Placental pericyte (primary cell): ENCODE measurements around the gene OR5F1. TPM values are rescaled to one million over a fixed set of nuclear protein-coding genes. Genes with fewer than 3 reads are reported as not detected.

ENCODE experiments used
- total RNA-seq: library from RNA; depleted of rRNA; stranded (reverse); fragments of >200 nt; gene quantifications from 2 replicates; pipeline ENCODE4 v1.2.3, GENCODE V29; 2012

OR5F1 gene
- total RNA-seq: not detected in 2 replicates

GRCh38 chr11:55994525-55994924, at the start of gene OR5F1:
OR5F1 (minus strand) TSS chr11:55994625; CDS start chr11:55994625, 0 bp downstream.

GRCh38 chr11:56027354-56027753, 32.9 kb upstream of the OR5F1 start, which contains the start of gene OR5AS1:
OR5AS1 (plus strand) TSS chr11:56027654; CDS start chr11:56030419, 2,765 bp downstream.

GRCh38 chr11:55969845-55970244, 24.6 kb downstream of the OR5F1 start, which contains the start of gene OR10AG1:
OR10AG1 (minus strand) TSS chr11:55969945; CDS start chr11:55969907, 38 bp downstream.

Other genes starting within 250 kb of the OR5F1 start
- gene OR5D13, start 221.2 kb downstream of the OR5F1 start, total RNA-seq: not detected in 2 replicates
- not detected in 2 replicates for gene OR5D14, start 199.1 kb downstream of the OR5F1 start, total RNA-seq
- not detected in 2 replicates for gene OR5L1, start 183.3 kb downstream of the OR5F1 start, total RNA-seq
- not detected in 2 replicates for gene OR5D18, start 175.0 kb downstream of the OR5F1 start, total RNA-seq
- not detected in 2 replicates for gene OR5L2, start 167.4 kb downstream of the OR5F1 start, total RNA-seq
- not detected in 2 replicates for gene OR5D16, start 155.9 kb downstream of the OR5F1 start, total RNA-seq
- gene TRIM51, start 111.3 kb downstream of the OR5F1 start, total RNA-seq: not detected in 2 replicates
- gene OR5W2, start 80.0 kb downstream of the OR5F1 start, total RNA-seq: not detected in 2 replicates
- not detected in 2 replicates for gene OR5I1, start 58.2 kb downstream of the OR5F1 start, total RNA-seq
- gene OR10AG1, start 24.7 kb downstream of the OR5F1 start, total RNA-seq: not detected in 2 replicates
- not detected in 2 replicates for gene OR5AS1, start 33.0 kb upstream of the OR5F1 start, total RNA-seq
- not detected in 2 replicates for gene OR8I2, start 98.7 kb upstream of the OR5F1 start, total RNA-seq
- not detected in 2 replicates for gene OR8H2, start 109.1 kb upstream of the OR5F1 start, total RNA-seq
- gene OR8H3, start 127.7 kb upstream of the OR5F1 start, total RNA-seq: not detected in 2 replicates
- gene OR8J3, start 145.6 kb upstream of the OR5F1 start, total RNA-seq: not detected in 2 replicates
- not detected in 2 replicates for gene OR8K5, start 165.7 kb upstream of the OR5F1 start, total RNA-seq
- gene OR5J2, start 182.0 kb upstream of the OR5F1 start, total RNA-seq: not detected in 2 replicates
- gene OR5T2, start 239.6 kb upstream of the OR5F1 start, total RNA-seq: not detected in 2 replicates